Transverse colon (tissue), 4 donors: Measurements from ENCODE around the gene CRACDL.

Source experiments
- CTCF ChIP-seq, 5 experiments: fragments of 200-600 bp in 3 of 5; fragments of 450-650 bp in 2 of 5; sonication (generic) in 3 of 5; IDR thresholded peaks; 1 replicate in 2 of 5; 2 replicates in 3 of 5; pipeline ENCODE4 v1.5.1; 2016 to 2017; ENCODE audit warnings: antibody characterized with exemption in 5 of 5, inconsistent platforms in 3 of 5, mild to moderate bottlenecking in 2 of 5, moderate library complexity in 1 of 5
- POLR2AphosphoS5 ChIP-seq, 3 donors: sonication (generic); formaldehyde crosslinking; IDR thresholded peaks; one replicate each; pipeline ENCODE4 v1.6.1; 2016; ENCODE audit warnings: antibody characterized with exemption in 3 of 3

DNA sequence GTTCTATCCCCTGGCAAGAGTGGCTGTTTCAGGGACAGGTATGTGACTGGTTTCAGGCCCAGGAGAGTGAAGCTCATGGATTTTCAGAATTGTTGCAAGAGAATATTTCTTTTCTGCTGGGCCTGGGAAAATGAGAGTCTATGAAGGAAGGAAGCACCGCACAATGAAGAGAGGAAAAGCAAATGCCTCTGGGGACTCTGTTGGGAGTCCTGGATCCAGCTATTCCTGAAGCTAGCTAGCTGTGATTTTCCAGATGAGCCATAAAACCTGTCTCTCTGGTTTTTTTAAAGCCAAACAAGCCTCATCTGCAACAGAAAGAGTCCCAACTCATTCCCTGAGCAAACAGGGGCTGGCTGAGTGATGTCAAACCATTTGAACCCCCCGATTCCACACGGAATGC lies 53.7 kb downstream of the CRACDL start:
- TF ChIP-seq POLR2AphosphoS5 (IDR thresholded peaks at IDR 0.05) (no peak), CTCF (IDR thresholded peaks at IDR 0.05) (no peak)
